ENCODE data around the gene PIGR. TPM values are rescaled to one million over a fixed set of nuclear protein-coding genes. Genes with fewer than 3 reads are reported as not detected.

Gene PIGR
- total and polyA plus RNA-seq, 4 donors, result 0.03 to 0.33 (median 0.10) TPM; not detected in 1

GRCh38 chr1:206915030-206915735, 31.1 kb downstream of the PIGR start:
- H3K9me3 ChIP-seq (ENCODE audit: control insufficient read depth, insufficient read depth, low read length), result no peaks in the 10 kb centered on the region
- H3K27me3 ChIP-seq (ENCODE audit: control insufficient read depth, insufficient read depth, low read length), result peaks cover 1% of the 10 kb centered on the region
- H3K36me3 ChIP-seq (ENCODE audit: control insufficient read depth, insufficient read depth, low read length), result no peaks in the 10 kb centered on the region
- WGBS (ENCODE audit: insufficient coverage), result 84% methylated on average over 13 of the region's 15 CpGs
- peaks cover 1% of the 10 kb centered on the region for H3K4me1 ChIP-seq (ENCODE audit: control insufficient read depth, insufficient read depth, low read length)
- peak in 1 of 6 donors; percentile 27 for DNase-seq (ENCODE audit: low read depth in 4 of 6, low spot score in 6 of 6)
- H3K27ac ChIP-seq (ENCODE audit: low read depth, low read length), result no peak overlapping the region
- H3K4me3 ChIP-seq (ENCODE audit: low read depth, low read length), result no peak overlapping the region

- peaks cover 12% of the 10 kb centered on the region for H3K27me3 ChIP-seq (ENCODE audit: control insufficient read depth, insufficient read depth, low read length)
- no peaks in the 10 kb centered on the region for H3K9me3 ChIP-seq (ENCODE audit: control insufficient read depth, insufficient read depth, low read length)
- no peak overlapping the region for H3K27ac ChIP-seq (ENCODE audit: low read depth, low read length)
- WGBS (ENCODE audit: insufficient coverage), result 97% methylated on average over 8 of the region's 12 CpGs
- no peaks in the 10 kb centered on the region for H3K36me3 ChIP-seq (ENCODE audit: control insufficient read depth, insufficient read depth, low read length)
- DNase-seq (ENCODE audit: low read depth in 4 of 6, low spot score in 6 of 6), result no peak
- peaks cover 7% of the 10 kb centered on the region for H3K4me1 ChIP-seq (ENCODE audit: control insufficient read depth, insufficient read depth, low read length)
- no peak overlapping the region for H3K4me3 ChIP-seq (ENCODE audit: low read depth, low read length)
These were observed 32.3 kb downstream of the PIGR start for GRCh38 chr1:206913766-206914537.

- peaks cover 7% of the 10 kb centered on the region for H3K4me1 ChIP-seq (ENCODE audit: control insufficient read depth, insufficient read depth, low read length)
- H3K27ac ChIP-seq (ENCODE audit: low read depth, low read length), result no peak overlapping the region
- H3K36me3 ChIP-seq (ENCODE audit: control insufficient read depth, insufficient read depth, low read length), result no peaks in the 10 kb centered on the region
- WGBS (ENCODE audit: insufficient coverage), result 8% methylated on average over 5 of the region's 7 CpGs
- DNase-seq (ENCODE audit: low read depth in 4 of 6, low spot score in 6 of 6), result peak; percentile 52 to 96 (median 70)
- H3K9me3 ChIP-seq (ENCODE audit: control insufficient read depth, insufficient read depth, low read length), result no peaks in the 10 kb centered on the region
- no peak overlapping the region for H3K4me3 ChIP-seq (ENCODE audit: low read depth, low read length)
- peaks cover 20% of the 10 kb centered on the region for H3K27me3 ChIP-seq (ENCODE audit: control insufficient read depth, insufficient read depth, low read length)
These were observed 33.7 kb downstream of the PIGR start for GRCh38 chr1:206912445-206913095.

- Histone ChIP-seq H3K4me1 (ENCODE audit: control insufficient read depth, insufficient read depth, low read length) (peaks cover 7% of the 10 kb centered on the region), H3K9me3 (ENCODE audit: control insufficient read depth, insufficient read depth, low read length) (no peaks in the 10 kb centered on the region), H3K4me3 (ENCODE audit: low read depth, low read length) (no peak overlapping the region), H3K27ac (ENCODE audit: low read depth, low read length) (no peak overlapping the region), H3K27me3 (ENCODE audit: control insufficient read depth, insufficient read depth, low read length) (peaks cover 23% of the 10 kb centered on the region), H3K36me3 (ENCODE audit: control insufficient read depth, insufficient read depth, low read length) (no peaks in the 10 kb centered on the region)
- DNase-seq (ENCODE audit: low read depth in 4 of 6, low spot score in 6 of 6), result peak in 5 of 6 donors; percentile 24 to 87 (median 62)
- no CpG with 5 or more reads among the region's 1 CpG for WGBS (ENCODE audit: insufficient coverage)
These were observed 35.1 kb downstream of the PIGR start for GRCh38 chr1:206911064-206911663.

GRCh38 chr1:206909883-206910318, 36.4 kb downstream of the PIGR start:
- peaks cover 23% of the 10 kb centered on the region for H3K27me3 ChIP-seq (ENCODE audit: control insufficient read depth, insufficient read depth, low read length)

GRCh38 chr1:206909161-206909882, 36.9 kb downstream of the PIGR start:
- H3K27me3 ChIP-seq (ENCODE audit: control insufficient read depth, insufficient read depth, low read length), result peaks cover 23% of the 10 kb centered on the region
- WGBS (ENCODE audit: insufficient coverage), result under 1% methylated on average over 69 of the region's 69 CpGs
- no peak overlapping the region for H3K27ac ChIP-seq (ENCODE audit: low read depth, low read length)
- H3K9me3 ChIP-seq (ENCODE audit: control insufficient read depth, insufficient read depth, low read length), result no peaks in the 10 kb centered on the region
- peak overlapping the region; percentile 24 for H3K4me3 ChIP-seq (ENCODE audit: low read depth, low read length)
- peak in 4 of 6 donors; percentile 12 to 75 (median 36) for DNase-seq (ENCODE audit: low read depth in 4 of 6, low spot score in 6 of 6)
- H3K36me3 ChIP-seq (ENCODE audit: control insufficient read depth, insufficient read depth, low read length), result no peaks in the 10 kb centered on the region
- H3K4me1 ChIP-seq (ENCODE audit: control insufficient read depth, insufficient read depth, low read length), result peaks cover 7% of the 10 kb centered on the region

More at GRCh38 chr1:206909883-206910318, 36.4 kb downstream of the PIGR start:
- Histone ChIP-seq H3K4me3 (ENCODE audit: low read depth, low read length) (peak overlapping the region; percentile 24), H3K9me3 (ENCODE audit: control insufficient read depth, insufficient read depth, low read length) (no peaks in the 10 kb centered on the region), H3K27ac (ENCODE audit: low read depth, low read length) (no peak overlapping the region), H3K4me1 (ENCODE audit: control insufficient read depth, insufficient read depth, low read length) (peaks cover 7% of the 10 kb centered on the region), H3K36me3 (ENCODE audit: control insufficient read depth, insufficient read depth, low read length) (no peaks in the 10 kb centered on the region)
- no peak for DNase-seq (ENCODE audit: low read depth in 4 of 6, low spot score in 6 of 6)
- WGBS (ENCODE audit: insufficient coverage), result 14% methylated on average over 14 of the region's 14 CpGs

- Histone ChIP-seq H3K4me1 (ENCODE audit: control insufficient read depth, insufficient read depth, low read length) (peaks cover 7% of the 10 kb centered on the region), H3K36me3 (ENCODE audit: control insufficient read depth, insufficient read depth, low read length) (no peaks in the 10 kb centered on the region), H3K27ac (ENCODE audit: low read depth, low read length) (no peak overlapping the region), H3K4me3 (ENCODE audit: low read depth, low read length) (no peak overlapping the region), H3K27me3 (ENCODE audit: control insufficient read depth, insufficient read depth, low read length) (peaks cover 23% of the 10 kb centered on the region), H3K9me3 (ENCODE audit: control insufficient read depth, insufficient read depth, low read length) (no peaks in the 10 kb centered on the region)
- WGBS (ENCODE audit: insufficient coverage), result 95% methylated on average over 10 of the region's 10 CpGs
- no peak for DNase-seq (ENCODE audit: low read depth in 4 of 6, low spot score in 6 of 6)
These were observed 38.2 kb downstream of the PIGR start for GRCh38 chr1:206908038-206908437.

- H3K27me3 ChIP-seq (ENCODE audit: control insufficient read depth, insufficient read depth, low read length), result peaks cover 23% of the 10 kb centered on the region
- peaks cover 7% of the 10 kb centered on the region for H3K4me1 ChIP-seq (ENCODE audit: control insufficient read depth, insufficient read depth, low read length)
- 81% methylated on average over 23 of the region's 23 CpGs for WGBS (ENCODE audit: insufficient coverage)
- no peak for DNase-seq (ENCODE audit: low read depth in 4 of 6, low spot score in 6 of 6)
- no peak overlapping the region for H3K27ac ChIP-seq (ENCODE audit: low read depth, low read length)
- no peaks in the 10 kb centered on the region for H3K9me3 ChIP-seq (ENCODE audit: control insufficient read depth, insufficient read depth, low read length)
- no peak overlapping the region for H3K4me3 ChIP-seq (ENCODE audit: low read depth, low read length)
- no peaks in the 10 kb centered on the region for H3K36me3 ChIP-seq (ENCODE audit: control insufficient read depth, insufficient read depth, low read length)
These were observed 38.8 kb downstream of the PIGR start for GRCh38 chr1:206907304-206907991.

Data from spinal cord (tissue), 10 donors.